Epidermal melanocyte (primary cell): ENCODE data around the gene ECHDC3.
"Not testable (repeated sequence)": the region's sequence is repeated elsewhere in the genome, so short reads cannot be mapped to it uniquely, and the experiment has no call there.

ENCODE experiments used
- DNase-seq: peaks from one replicate; pipeline ENCODE4 v3.0.0; 2011; ENCODE audit warnings: low spot score; ENCODE audit not compliant: insufficient read length

ECHDC3 gene

GRCh38 chr10:11715815-11716494 lies 26.2 kb upstream of the ECHDC3 start:
- no peak for DNase-seq

- DNase-seq: no peak
Observed at GRCh38 chr10:11716686-11717085, 25.5 kb upstream of the ECHDC3 start.

DNA sequence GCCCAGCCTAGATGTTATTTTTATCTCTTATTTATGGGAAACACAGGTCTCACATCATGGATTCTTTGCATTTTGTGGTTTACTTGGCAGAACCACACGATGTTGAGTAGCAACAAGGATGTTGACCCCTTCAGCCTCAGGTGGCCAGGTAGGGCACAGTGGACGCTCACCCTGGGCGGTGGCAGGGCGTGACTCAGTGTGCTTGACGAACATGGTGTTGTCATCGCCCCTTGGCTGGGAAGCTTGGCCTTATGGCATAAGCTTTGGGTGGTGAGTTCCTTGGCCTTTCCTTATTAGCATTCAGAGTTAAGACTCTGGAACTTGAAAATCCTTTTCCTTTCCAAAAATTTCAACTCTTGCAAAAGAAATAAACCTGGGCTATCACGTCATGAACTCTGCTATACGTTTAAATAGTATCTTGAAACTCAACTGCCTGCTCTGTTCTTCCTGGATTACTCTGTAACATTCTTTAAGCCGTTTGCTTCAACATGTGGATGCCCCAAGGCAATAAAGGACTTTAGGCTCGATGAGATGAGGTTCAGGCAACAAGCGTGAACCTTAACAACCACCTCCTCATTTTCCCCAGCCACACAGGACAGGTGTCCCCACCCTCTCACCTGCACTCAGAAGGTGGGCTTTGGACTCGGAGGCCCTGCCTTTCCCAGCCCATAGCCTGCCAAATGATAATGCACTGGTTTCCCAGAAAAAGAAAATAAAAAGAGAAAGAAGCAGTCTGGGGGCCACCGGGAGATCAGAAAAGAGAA lies 22.5 kb upstream of the ECHDC3 start:
- DNase-seq: no peak

DNA sequence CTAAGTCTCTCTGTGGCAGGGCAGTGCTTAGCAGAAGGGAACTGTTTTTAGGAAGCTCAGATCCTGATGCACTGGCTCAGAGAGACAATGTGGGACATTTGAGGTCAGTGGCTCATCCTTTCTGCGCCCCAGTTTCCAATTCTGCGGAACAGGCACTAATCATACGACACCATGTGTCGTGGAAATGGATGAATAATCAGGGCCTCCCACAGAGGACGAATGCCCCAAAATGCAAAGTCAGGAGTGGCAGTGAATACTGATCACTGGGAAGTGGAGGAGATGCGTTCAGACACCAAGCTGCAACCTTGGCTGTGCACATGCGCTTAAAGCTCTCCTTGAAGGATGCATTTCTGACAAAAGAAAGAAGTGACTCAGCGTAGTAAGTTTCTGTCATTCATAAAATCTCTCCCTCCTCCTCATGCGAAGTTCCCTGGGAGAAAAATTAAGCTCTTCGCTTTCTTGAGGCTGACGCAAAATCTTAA lies 21.9 kb upstream of the ECHDC3 start:
- DNase-seq: no peak

- no peak for DNase-seq
Observed at GRCh38 chr10:11721806-11722205, 20.4 kb upstream of the ECHDC3 start.

- DNase-seq: no peak
Observed at GRCh38 chr10:11723359-11723758, 18.8 kb upstream of the ECHDC3 start.

DNA sequence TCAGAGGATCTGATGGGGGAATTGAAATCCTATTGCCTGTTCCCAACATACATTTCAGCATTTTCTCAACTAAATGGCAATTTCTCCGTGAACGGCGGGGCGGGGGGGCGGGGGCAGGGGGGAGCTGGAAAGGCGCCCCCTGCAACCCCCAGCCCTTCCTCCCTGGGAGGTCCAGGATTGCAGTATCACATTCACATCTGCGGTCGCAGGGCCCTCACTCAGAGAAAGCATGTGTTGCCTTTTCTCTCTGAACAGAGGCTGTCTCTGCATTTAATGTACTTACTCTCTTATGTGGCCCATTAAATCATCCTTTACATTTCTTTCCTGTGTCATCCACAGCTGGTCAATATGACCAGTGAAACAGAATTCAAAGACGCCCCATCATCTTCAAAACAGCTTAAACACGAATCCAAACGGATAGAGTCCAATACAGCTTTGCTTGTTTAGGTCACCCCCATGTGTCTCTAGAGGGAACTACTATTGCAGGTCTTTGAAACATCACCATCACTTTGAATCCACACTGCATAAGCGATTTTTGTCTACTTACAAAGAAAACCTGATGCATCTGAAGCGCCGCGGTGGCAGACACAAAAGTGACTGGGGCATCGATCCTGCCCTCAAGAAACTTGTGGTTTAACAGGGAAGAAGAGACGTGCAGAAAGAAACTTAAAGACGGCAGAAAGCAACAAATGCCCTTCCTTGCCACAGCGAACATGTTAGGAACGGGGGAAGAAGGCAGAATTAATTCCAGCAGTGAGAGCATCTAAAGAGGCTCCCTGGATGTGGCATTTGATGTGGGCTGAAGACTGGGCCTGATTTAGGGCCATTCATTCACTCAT lies 17.0 kb upstream of the ECHDC3 start:
- peak; percentile 85 for DNase-seq

DNA sequence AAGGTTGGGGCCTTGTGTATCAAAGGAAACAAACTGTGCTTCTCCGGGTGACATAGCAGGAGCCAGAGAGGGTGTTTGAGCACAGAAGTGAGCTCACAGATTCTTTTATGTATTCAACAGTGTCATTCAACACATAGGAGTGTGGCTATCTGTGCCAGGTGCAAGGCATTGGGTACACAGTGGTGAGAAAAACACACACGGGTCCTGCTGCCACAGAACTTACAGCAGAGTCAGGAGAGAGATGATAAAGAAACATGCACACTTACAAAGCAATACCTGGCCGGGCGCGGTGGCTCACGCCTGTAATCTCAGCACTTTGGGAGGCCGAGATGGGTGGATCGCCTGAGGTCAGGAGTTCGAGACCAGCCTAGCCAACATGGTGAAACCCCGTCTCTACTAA lies 16.3 kb upstream of the ECHDC3 start:
- DNase-seq: no peak

DNA sequence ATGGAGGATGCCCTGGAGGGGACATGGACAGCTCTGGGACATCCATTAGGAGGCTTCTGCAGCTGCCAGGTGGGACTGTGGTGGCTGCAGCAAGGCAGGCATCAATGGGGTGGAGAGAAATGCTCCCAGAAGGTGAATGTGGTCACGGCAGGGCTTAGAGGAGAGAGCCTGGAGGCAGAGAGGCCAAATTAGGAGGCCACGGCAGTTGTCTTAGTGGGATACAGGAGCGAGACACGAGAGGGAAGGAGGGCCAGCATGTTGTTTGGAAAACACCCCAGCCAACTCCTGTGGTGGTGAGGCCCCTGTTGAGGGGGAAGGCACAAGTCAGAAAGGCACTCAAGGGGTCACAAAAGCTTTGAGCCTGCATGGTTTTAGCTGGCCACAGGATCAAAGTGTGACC lies 14.6 kb upstream of the ECHDC3 start:
- no peak for DNase-seq

DNA sequence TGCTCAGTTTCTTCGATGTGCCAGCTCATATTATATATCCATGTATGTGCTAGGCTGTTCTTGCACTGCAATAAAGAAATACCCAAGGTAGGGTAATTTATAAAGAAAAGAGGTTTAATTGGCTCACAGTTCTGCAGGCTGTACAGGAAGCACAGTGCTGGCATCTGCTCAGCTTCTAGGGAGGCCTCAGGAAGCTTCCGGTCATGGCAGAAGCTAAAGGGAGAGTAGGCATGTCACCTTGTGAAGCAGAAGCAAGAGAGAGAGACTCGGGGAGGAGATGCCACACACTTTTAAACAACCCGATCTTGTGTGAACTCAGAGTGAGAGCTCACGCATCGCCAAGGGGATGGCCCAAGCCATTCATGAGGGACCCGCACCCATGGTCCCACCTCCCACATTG lies 13.8 kb upstream of the ECHDC3 start:
- DNase-seq: no peak

DNA sequence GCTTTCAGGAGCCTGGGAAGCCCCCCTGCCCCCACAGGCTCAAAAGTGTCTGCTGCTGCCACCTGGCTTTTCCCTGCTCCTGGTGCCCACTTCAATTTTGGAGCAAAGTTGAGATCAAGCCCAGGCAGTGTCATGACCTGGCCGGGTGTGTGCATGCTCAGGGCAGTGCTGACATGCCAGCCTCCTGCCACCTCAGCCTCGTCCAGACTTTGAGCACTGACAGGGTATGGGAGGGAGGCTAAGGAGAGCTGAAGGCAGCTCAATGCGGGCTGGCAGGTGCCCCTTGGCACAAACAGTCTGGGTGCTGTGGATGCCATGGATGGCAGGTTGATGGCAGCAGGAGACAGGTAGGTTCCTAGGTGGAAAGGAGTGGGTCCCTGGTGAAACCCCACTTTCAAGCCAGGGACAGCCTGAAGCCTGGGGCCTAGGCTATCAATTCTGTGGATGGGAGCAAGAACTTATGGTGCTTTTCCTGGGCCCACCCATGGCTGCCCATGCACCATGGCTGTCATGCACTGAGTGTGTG lies 12.3 kb upstream of the ECHDC3 start:
- no peak for DNase-seq

DNA sequence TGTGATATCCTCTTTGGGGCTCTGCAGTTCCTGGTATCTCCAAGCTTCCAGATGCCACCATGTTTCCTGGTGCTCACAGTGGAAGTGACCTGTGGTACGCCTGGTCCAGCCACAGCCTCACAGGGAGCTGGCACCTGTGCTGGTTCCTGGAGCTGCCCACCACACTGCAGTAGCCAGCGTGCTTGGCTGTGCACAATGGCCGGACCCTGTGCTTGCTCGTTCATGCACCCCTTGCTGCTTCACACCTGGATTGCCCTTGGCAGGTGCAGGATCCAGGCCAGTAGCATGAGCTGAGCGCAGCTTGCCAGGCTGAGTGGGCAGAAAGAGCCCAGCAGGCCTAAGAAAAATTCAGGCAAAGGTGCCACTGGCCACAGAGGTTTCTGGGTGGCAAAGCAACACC lies 11.4 kb upstream of the ECHDC3 start:
- DNase-seq: no peak

GRCh38 chr10:11736767-11737166 lies 5.4 kb upstream of the ECHDC3 start:
- DNase-seq: not testable (repeated sequence)

- DNase-seq: not testable (repeated sequence)
Observed at GRCh38 chr10:11737258-11738032, 4.7 kb upstream of the ECHDC3 start.

DNA sequence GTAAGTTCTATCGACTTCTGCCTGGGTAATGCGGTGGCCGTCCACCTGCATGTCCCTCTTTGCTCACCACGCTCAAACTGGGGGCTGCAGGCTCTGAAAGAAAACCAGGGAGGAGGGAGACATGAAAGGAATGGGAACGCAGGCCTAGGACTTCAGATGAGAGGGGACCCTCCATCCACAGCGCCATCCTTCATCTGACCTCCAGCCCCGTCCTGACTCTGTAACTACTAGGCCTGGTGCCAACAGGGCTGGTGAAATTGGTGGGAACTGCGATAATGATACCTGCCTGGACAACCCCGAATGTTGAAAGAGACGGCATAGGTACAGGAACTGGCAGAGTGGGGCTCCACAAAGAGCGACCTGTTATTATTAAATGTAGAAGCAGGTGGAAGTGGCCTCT lies 1.3 kb upstream of the ECHDC3 start:
- DNase-seq: no peak

GRCh38 chr10:11741608-11742007 lies 574 bp upstream of the ECHDC3 start:
- DNase-seq: no peak

DNA sequence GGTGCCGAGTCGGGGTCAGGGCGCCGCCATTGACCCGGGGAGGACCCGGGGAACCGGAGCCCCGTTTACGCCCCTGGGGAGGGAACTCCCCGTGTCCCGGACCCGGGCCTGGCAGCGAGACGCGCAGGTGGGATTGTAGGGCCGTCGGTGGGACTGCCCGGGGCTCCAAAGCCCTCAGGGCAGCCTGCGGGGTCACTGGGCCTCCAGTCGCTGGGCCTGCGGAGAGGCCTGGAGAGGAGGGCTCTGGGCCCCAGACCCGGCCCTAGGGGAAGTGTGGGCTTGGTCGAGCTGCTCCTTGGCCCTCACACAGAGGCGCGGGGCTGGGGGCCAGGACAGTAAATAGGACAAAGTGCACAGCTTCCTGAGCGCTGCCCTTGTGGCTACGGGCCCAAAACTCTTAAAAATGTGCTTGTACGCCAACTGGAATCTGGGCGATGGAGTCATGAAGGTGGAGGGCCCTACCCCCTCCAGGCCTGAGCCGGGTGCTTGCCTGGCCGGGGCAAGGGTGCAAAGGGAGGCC lies 657 bp downstream of the ECHDC3 start:
- DNase-seq: no peak

DNA sequence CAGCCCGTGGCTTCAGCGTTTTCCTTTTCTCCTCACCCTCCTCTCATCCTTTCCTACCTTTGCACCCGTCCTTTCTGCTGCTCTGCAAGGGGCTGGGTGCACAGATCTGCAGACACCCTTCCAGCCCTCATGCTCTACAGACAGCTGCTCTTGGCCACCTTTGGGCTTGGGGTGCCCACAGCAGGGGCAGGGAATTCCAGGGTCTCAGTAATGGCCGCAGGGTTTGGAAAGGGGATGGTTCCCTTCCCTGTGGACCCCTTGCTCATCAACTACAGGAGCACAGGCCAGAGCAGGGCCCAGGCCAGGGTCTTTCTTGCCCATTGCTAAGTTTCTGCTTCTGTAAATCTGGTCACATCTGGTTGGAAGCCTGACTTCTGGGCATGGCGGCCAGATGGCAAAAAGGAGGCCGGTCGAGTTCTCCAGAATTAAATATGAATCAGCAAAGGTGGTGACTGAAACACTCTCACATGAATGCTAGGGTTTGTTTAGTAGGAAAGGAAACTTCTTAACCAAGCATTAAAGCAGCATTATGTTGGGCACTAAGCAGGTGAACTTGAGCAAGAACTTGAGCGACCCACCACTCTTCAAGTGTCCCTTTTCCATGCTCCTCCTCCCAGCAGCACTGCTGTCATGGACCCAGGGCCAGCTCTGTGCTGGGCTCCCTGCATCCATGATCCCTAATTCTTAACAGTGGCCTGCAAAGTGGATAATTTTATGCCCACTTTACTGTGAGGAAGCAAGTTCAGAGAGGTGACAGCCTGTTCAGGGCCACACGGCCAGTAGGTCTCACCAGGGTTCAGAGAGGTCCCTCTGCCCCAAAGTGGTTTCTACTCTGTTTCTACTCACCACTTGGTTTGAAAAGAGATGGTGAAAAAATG lies 1.5 kb downstream of the ECHDC3 start:
- no peak for DNase-seq

DNA sequence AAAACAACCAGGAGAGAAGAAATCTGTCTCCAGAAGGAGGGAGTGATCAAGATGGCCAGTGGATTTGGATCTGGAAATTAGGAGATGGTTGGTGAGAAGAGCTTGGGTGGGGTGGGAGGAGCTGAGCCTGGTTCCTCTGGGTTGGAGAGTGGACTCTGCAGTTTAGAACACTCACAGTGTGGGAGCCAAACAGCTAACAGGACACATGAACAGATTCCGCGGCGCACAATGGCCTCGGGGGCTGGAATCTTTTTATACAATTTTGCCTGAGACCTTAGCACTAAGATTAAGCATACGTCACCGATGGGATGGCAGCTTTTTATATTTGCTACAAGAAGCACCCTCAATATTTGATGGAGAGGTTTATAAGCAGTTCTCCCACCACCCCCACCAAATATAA lies 2.9 kb downstream of the ECHDC3 start:
- DNase-seq: no peak
